ENCODE data around the gene INMT.

GRCh38 chr7:30770845-30771173 lies 18.9 kb downstream of the INMT start:
- TF ChIP-seq, protein P1, sequence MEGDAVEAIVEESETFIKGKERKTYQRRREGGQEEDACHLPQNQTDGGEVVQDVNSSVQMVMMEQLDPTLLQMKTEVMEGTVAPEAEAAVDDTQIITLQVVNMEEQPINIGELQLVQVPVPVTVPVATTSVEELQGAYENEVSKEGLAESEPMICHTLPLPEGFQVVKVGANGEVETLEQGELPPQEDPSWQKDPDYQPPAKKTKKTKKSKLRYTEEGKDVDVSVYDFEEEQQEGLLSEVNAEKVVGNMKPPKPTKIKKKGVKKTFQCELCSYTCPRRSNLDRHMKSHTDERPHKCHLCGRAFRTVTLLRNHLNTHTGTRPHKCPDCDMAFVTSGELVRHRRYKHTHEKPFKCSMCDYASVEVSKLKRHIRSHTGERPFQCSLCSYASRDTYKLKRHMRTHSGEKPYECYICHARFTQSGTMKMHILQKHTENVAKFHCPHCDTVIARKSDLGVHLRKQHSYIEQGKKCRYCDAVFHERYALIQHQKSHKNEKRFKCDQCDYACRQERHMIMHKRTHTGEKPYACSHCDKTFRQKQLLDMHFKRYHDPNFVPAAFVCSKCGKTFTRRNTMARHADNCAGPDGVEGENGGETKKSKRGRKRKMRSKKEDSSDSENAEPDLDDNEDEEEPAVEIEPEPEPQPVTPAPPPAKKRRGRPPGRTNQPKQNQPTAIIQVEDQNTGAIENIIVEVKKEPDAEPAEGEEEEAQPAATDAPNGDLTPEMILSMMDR (IDR thresholded peaks at IDR 0.05), result no peak
- TF ChIP-seq POLR2AphosphoS5 (IDR thresholded peaks at IDR 0.05; ENCODE audit: insufficient read depth in 1 of 2, low read depth in 1 of 2) (no peak), POLR2A (IDR thresholded peaks at IDR 0.05) (no peak)
